ENCODE data around the gene NXPH1.

Gene NXPH1

DNA sequence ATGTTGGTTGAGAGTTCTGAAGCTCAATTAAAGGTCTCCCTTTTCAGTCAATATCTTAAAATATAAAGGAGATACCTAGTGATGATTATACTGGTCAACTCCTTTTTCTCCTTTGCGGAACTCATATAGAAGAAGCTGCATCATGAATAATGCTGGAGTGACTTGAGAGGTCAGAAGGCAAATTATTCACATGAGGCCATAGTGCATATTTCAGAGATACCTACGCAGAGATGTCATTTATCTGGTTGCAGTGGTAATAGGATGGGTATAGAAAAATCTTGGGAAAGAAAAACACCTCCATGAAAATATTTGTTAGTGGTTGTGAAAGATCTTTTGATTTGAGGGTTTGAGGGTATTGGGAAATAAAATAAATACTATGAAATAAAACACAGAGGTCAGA is 47.7 kb downstream of the NXPH1 start:
- no peaks in the 10 kb centered on the region for H3K36me3 Mint-ChIP-seq (ENCODE audit: low read depth)
- TF ChIP-seq, protein P1, sequence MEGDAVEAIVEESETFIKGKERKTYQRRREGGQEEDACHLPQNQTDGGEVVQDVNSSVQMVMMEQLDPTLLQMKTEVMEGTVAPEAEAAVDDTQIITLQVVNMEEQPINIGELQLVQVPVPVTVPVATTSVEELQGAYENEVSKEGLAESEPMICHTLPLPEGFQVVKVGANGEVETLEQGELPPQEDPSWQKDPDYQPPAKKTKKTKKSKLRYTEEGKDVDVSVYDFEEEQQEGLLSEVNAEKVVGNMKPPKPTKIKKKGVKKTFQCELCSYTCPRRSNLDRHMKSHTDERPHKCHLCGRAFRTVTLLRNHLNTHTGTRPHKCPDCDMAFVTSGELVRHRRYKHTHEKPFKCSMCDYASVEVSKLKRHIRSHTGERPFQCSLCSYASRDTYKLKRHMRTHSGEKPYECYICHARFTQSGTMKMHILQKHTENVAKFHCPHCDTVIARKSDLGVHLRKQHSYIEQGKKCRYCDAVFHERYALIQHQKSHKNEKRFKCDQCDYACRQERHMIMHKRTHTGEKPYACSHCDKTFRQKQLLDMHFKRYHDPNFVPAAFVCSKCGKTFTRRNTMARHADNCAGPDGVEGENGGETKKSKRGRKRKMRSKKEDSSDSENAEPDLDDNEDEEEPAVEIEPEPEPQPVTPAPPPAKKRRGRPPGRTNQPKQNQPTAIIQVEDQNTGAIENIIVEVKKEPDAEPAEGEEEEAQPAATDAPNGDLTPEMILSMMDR (IDR thresholded peaks at IDR 0.05): no peak
- peaks cover 24% of the 10 kb centered on the region for H3K4me1 Mint-ChIP-seq
- H3K9me3 Mint-ChIP-seq: peaks cover 21% of the 10 kb centered on the region
- H3K27me3 Mint-ChIP-seq (ENCODE audit: low read depth, poor library complexity): peaks cover 3% of the 10 kb centered on the region
- DNase-seq: no peak
- no peak overlapping the region for H3K4me3 Mint-ChIP-seq
- no peak overlapping the region for H3K27ac Mint-ChIP-seq

DNA sequence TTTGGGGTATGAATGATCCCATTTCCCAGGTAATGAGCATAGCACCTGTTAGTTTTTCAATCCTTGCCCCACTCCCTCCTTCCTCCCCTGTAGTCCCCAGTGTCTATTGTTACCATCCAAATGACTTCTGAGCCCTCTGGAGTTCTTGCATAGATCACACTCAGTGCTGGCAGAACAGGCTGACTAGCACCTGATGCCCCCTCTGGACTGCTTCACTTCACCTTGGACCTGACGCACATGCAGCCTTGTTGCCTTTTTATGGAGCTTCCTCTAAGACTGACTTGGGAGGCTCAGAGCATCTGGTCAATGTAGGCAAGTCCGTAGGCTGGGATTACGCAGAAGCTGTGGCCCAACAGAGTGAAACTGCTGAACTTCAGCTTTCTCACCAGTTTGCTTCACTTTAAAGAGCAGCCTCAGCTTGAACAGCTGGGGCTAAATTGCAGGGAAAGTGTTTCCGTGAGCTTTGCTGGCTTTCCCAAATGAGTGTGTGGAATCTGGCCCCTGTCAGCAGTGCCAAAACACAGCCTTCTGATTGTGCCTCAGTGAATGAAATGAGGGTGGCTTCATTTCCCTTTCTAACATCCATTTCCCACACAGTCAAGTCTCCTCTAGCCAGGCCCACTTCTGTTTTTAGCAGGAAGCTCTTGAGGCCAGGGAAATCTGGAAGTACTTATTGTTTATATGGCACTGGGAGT is 48.5 kb downstream of the NXPH1 start:
- DNase-seq: no peak
- H3K4me3 Mint-ChIP-seq: no peak overlapping the region
- peaks cover 24% of the 10 kb centered on the region for H3K4me1 Mint-ChIP-seq
- H3K27ac Mint-ChIP-seq: peak overlapping the region; percentile 49
- TF ChIP-seq, protein P1 (IDR thresholded peaks at IDR 0.05): no peak
- H3K27me3 Mint-ChIP-seq (ENCODE audit: low read depth, poor library complexity): peaks cover 3% of the 10 kb centered on the region
- no peaks in the 10 kb centered on the region for H3K36me3 Mint-ChIP-seq (ENCODE audit: low read depth)
- H3K9me3 Mint-ChIP-seq: peaks cover 21% of the 10 kb centered on the region

DNA sequence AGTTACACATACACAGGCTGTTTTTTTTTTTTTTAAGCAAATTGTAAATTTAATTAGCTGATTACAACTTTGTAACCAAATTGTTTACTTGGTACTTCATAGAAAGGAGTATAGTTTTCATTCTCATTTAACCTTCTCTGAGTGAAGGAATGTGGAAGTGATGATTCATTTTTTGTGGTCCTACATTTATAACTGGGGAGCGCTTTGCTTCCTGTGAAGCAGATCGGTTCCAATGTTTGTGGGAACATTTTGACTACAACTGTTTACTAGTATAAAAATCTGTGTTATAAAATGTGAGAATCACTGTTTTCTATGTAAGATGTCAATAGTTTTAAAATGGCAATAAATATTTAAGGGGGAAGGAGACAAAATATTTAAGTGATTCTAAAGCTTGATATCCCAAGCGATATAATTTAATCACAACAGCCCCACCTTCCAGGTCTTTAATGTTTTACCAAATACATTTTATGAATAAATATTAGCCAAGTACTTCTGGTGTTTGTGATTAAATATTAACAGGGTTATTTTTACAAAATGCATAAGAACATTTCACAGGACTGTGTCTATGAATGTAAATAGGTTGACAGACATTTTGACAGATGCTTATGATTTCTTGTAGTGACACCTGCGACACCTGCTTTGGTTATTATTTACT is 57.1 kb downstream of the NXPH1 start:
- TF ChIP-seq, protein P1 (IDR thresholded peaks at IDR 0.05): no peak
- H3K36me3 Mint-ChIP-seq (ENCODE audit: low read depth): no peaks in the 10 kb centered on the region
- H3K27ac Mint-ChIP-seq: no peak overlapping the region
- H3K4me1 Mint-ChIP-seq: no peaks in the 10 kb centered on the region
- no peak overlapping the region for H3K4me3 Mint-ChIP-seq
- H3K9me3 Mint-ChIP-seq: no peaks in the 10 kb centered on the region
- no peak for DNase-seq
- peaks cover 6% of the 10 kb centered on the region for H3K27me3 Mint-ChIP-seq (ENCODE audit: low read depth, poor library complexity)

DNA sequence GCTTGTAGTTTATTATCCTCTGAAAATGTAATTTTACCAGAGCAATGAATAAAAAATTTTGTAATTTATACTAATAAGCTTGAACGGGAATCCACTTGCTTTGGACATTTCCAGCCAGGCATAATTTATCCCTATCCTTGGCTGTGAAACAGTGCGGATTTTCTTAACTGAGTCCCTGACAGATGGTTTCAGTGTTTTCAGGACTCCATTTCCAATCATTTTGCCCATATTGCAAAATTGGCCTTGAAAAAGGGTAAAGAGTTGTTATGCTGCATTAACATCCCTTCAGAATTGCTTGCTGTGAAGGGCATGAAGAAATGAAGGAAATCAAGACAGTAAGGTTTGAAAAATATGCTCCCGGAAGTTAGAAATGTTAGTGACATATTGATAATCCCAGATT is 57.7 kb downstream of the NXPH1 start:
- Mint-ChIP-seq H3K9me3 (no peaks in the 10 kb centered on the region), H3K4me1 (no peaks in the 10 kb centered on the region), H3K27ac (no peak overlapping the region), H3K27me3 (ENCODE audit: low read depth, poor library complexity) (peaks cover 6% of the 10 kb centered on the region), H3K36me3 (ENCODE audit: low read depth) (no peaks in the 10 kb centered on the region), H3K4me3 (no peak overlapping the region)
- TF ChIP-seq, protein P1 (IDR thresholded peaks at IDR 0.05): no peak
- no peak for DNase-seq

DNA sequence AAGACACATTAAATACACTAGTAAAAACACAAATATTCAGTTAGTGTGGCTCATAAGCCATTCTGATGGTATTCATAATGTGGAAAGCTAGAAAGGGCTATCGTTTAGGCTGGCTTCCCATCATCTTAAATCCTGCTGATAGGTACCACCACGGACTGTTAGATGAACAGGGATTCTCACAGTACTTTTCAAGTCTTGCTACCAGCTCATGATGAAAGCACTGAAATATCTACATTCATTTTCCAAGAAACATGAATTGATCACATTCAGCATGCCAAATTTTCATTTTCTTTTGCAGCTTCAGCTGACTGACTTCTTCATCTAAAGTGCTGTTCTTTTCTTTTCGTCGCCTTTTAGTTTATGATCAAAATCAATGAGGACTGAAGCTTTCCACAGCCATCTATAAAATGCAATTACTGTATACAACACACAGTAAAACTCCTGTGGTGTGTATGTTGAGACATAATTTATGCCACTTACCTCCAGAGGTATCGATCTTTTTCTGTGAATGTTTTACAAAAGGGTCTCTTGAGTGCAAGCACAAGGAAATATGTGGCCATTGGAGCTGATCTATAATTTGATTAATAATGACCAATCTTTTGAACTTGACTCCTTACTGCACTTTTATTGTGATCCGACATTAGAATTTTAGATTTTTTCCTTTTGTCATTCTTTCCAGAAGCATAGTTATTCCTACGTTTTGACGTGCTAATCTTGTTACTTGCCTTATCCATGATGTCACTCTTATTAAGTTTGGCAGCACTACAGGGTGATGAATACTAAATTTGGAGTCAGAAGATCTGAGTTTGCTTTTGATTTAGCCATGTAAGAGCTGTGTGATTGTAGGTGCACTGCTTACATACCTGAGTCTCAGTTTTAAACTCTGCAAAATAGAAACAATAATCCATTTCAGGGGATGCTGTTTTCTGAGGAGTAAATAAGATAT is 58.4 kb downstream of the NXPH1 start:
- Mint-ChIP-seq H3K9me3 (no peaks in the 10 kb centered on the region), H3K4me1 (no peaks in the 10 kb centered on the region), H3K4me3 (no peak overlapping the region), H3K36me3 (ENCODE audit: low read depth) (no peaks in the 10 kb centered on the region), H3K27me3 (ENCODE audit: low read depth, poor library complexity) (peaks cover 6% of the 10 kb centered on the region), H3K27ac (no peak overlapping the region)
- TF ChIP-seq, protein P1 (IDR thresholded peaks at IDR 0.05): no peak
- no peak for DNase-seq

Measured in nephron progenitor cell (in vitro differentiated cells).